GM19099 (cell line): ENCODE results near the gene SVBP.

Experiments
- POLR2A ChIP-seq: IDR thresholded peaks from 3 replicates; pipeline ENCODE4 v1.6.1; 2011; ENCODE audit warnings: low read depth; ENCODE audit not compliant: insufficient read length; ENCODE audit errors: extremely low read depth

Gene SVBP

GRCh38 chr1:42759114-42759513 is 58.1 kb downstream of the SVBP start:
- TF ChIP-seq POLR2A = no peak

- no peak for TF ChIP-seq POLR2A
These were observed 58.6 kb downstream of the SVBP start for GRCh38 chr1:42758641-42759040.

GRCh38 chr1:42757892-42758275 is 59.3 kb downstream of the SVBP start:
- no peak for TF ChIP-seq POLR2A
